ENCODE results near the gene ZNF775. TPM values are rescaled to one million over a fixed set of nuclear protein-coding genes. Genes with fewer than 3 reads are reported as not detected.

The ZNF775 gene
- total RNA-seq, 6 experiments from 2014 or later, result 0.44 to 1.6 (median 0.96) TPM

DNA sequence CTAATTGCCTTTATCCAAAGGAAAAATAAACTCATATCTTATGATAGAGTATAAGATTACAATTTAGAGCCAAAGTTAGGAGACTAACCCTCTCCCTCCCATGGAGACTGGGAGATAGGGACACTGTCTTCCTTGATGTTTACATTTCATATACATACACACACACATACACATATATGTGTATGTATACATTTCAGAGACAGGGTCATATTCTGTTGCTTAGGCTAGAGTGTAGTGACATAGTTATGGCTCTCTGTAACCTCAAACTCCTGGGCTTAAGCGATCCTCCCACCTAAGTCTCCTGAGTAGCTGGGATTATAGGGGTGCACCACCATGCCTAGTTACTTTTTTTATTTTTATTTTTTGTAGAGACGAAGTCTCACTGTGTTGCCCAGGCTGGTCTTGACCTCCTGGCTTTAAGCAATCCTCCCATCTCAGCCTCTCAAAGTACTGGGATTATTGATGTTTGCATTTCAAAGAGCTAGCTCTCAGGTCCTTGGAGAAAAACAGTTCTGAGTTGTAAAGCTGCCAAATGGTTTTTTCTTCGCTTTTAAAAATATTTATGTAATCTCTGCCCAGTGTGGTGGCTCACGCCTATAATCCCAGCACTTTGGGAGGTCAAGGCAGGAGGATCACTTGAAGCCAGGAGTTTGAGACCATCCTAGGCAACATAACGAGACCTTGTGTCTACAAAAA is 18.6 kb upstream of the ZNF775 start:
- 88% methylated on average over 5 of the region's 5 CpGs for WGBS (ENCODE audit: insufficient coverage, low coverage, low lambda C conversion rate, missing lambda C conversion rate)
- Histone ChIP-seq H3K4me3 (no peak overlapping the region), H3K27me3 (no peaks in the 10 kb centered on the region), H3K36me3 (no peaks in the 10 kb centered on the region), H3K9me3 (no peaks in the 10 kb centered on the region), H3K4me1 (peaks cover 0 to 13% (median 6%) of the 10 kb centered on the region in 4 donors), H3K27ac (no peak overlapping the region)
- DNase-seq, result no peak
- ATAC-seq, result no peak
- intact Hi-C loops (cut with DNase I), result no loop called here
- TF ChIP-seq POLR2A (IDR thresholded peaks at IDR 0.05), result no peak
- TF ChIP-seq, protein P1, sequence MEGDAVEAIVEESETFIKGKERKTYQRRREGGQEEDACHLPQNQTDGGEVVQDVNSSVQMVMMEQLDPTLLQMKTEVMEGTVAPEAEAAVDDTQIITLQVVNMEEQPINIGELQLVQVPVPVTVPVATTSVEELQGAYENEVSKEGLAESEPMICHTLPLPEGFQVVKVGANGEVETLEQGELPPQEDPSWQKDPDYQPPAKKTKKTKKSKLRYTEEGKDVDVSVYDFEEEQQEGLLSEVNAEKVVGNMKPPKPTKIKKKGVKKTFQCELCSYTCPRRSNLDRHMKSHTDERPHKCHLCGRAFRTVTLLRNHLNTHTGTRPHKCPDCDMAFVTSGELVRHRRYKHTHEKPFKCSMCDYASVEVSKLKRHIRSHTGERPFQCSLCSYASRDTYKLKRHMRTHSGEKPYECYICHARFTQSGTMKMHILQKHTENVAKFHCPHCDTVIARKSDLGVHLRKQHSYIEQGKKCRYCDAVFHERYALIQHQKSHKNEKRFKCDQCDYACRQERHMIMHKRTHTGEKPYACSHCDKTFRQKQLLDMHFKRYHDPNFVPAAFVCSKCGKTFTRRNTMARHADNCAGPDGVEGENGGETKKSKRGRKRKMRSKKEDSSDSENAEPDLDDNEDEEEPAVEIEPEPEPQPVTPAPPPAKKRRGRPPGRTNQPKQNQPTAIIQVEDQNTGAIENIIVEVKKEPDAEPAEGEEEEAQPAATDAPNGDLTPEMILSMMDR (IDR thresholded peaks at IDR 0.05), result no peak

DNA sequence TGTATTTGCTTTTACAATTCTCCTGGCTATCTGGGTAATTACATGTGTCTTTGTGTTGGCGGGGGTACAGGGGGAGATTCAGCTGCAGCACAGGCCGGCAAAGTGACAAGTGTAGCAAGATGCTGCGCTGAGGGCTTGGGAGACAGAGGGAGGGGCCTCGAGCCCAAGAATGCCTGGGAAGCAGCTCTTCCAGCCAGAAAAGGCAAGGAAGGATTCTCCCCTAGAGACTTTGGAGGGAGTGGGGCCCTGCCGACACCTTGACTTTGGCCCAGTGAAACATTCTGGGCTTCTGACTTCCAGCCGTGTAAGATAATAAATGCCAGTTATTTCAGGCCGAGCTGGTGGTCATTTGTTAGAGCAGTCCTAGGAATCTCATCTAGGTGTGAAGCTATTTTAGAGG is 17.7 kb upstream of the ZNF775 start:
- H3K4me3 ChIP-seq, result no peak overlapping the region
- ATAC-seq, result no peak
- H3K27me3 ChIP-seq, result no peaks in the 10 kb centered on the region
- intact Hi-C loops (cut with DNase I), result no loop called here
- 92% methylated on average over 3 of the region's 7 CpGs for WGBS (ENCODE audit: insufficient coverage, low coverage, low lambda C conversion rate, missing lambda C conversion rate)
- no peaks in the 10 kb centered on the region for H3K36me3 ChIP-seq
- no peaks in the 10 kb centered on the region for H3K9me3 ChIP-seq
- DNase-seq, result no peak
- no peak for TF ChIP-seq POLR2A (IDR thresholded peaks at IDR 0.05)
- TF ChIP-seq, protein P1 (IDR thresholded peaks at IDR 0.05), result no peak
- H3K27ac ChIP-seq, result no peak overlapping the region
- H3K4me1 ChIP-seq, result peaks cover 0 to 10% (median 2%) of the 10 kb centered on the region in 4 donors

DNA sequence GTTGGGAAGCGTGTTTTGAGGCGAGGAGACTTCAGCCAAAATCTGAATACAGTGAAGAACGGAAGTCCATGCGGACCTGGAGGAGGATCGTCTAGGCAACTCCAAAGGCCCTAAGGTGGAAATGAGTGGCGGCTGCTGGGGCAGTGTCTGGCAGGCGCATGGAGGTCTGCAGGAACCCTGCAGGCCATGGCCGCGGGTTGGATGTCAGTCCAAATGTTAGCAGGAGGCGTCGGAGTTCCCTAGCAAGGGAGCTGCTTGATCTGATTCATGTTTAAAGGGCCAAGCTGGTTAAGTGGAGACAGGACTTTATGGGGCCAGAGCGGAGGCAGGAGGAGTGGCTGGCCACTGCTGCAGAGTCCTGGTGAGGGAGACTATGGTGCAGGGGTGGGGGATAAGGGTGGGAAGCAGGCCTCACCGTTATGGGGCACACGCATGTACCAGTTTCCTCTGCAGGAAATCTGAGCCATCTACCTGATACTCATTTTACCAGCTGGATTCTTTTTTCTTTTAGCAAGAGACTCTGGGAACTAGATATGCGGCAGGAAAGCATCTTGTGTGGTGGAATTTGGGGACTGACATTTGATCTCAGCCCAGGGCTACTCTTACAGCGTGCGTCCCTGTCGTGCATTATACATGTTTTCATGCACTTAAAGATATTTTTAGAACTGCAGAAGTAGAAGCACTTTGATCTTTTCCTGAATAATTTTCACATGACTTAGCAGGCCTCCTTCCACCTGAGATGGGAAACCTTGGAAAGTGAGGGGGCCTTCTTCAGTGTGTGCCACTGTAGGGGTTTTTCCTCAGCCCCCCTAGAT is 17.1 kb upstream of the ZNF775 start:
- Histone ChIP-seq H3K9me3 (no peaks in the 10 kb centered on the region), H3K4me1 (peaks cover 0 to 4% (median under 1%) of the 10 kb centered on the region in 4 donors), H3K36me3 (no peaks in the 10 kb centered on the region), H3K27me3 (no peaks in the 10 kb centered on the region), H3K4me3 (no peak overlapping the region), H3K27ac (no peak overlapping the region)
- intact Hi-C loops (cut with DNase I), result no loop called here
- WGBS (ENCODE audit: insufficient coverage, low coverage, low lambda C conversion rate, missing lambda C conversion rate), result 95% methylated on average over 10 of the region's 18 CpGs
- TF ChIP-seq, protein P1 (IDR thresholded peaks at IDR 0.05), result no peak
- no peak for TF ChIP-seq POLR2A (IDR thresholded peaks at IDR 0.05)
- no peak for ATAC-seq
- DNase-seq, result no peak

DNA sequence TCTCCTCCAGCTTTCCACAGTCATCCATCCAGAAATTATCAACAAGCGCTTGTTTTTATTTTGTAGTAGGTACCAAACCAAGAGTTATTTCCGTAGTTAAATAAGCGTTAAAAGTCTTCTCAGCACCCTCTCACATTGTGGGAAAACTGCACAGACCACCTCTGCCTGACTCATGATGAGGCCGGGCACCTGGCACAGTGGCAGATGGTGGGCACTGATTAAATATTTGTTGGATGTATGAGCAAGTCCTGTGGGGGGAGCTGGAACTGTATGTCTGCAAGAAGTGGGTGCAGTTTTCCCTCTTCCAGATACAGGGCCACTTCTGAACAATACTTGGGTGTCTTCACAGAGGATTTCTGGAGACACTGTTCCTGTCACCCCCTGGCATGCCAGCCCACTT is 15.8 kb upstream of the ZNF775 start:
- Histone ChIP-seq H3K27me3 (no peaks in the 10 kb centered on the region), H3K9me3 (no peaks in the 10 kb centered on the region), H3K36me3 (no peaks in the 10 kb centered on the region), H3K4me1 (peaks cover 0 to 9% (median 6%) of the 10 kb centered on the region in 4 donors), H3K4me3 (no peak overlapping the region), H3K27ac (no peak overlapping the region)
- ATAC-seq (no peak), DNase-seq (no peak)
- TF ChIP-seq, protein P1 (IDR thresholded peaks at IDR 0.05), result no peak
- no peak for TF ChIP-seq POLR2A (IDR thresholded peaks at IDR 0.05)
- WGBS (ENCODE audit: insufficient coverage, low coverage, low lambda C conversion rate, missing lambda C conversion rate), result 82% methylated on average over 4 of the region's 4 CpGs
- intact Hi-C loops (cut with DNase I), result no loop called here

All from right lobe of liver (tissue), 6 donors.